GM12878 (cell line): ENCODE results near the gene CTSH. TPM values are rescaled to one million over a fixed set of nuclear protein-coding genes. Genes with fewer than 3 reads are reported as not detected.

Experiments used
- BMI1 ChIP-seq: fragments of 450-650 bp; IDR thresholded peaks from 2 replicates; pipeline ENCODE4 v1.6.1; 2016; ENCODE audit warnings: mild to moderate bottlenecking, moderate library complexity, borderline replicate concordance
- CBX3 ChIP-seq: fragments of 200-600 bp; sonication (generic); IDR thresholded peaks from 2 replicates; pipeline ENCODE4 v1.6.1; 2016; ENCODE audit warnings: low read depth, borderline replicate concordance
- CHD4 ChIP-seq: fragments of 200-600 bp; sonication (generic); IDR thresholded peaks from 2 replicates; pipeline ENCODE4 v1.6.1; 2016; ENCODE audit warnings: mild to moderate bottlenecking
- EED ChIP-seq: sonication (generic); IDR thresholded peaks from 2 replicates; pipeline ENCODE4 v1.6.1; 2016; ENCODE audit warnings: antibody characterized with exemption, low read depth
- EGR1 ChIP-seq, 2 experiments: IDR thresholded peaks; 1 replicate in 1 of 2; 2 replicates in 1 of 2; pipeline ENCODE4 v1.6.1; 2011 to 2012; ENCODE audit warnings: low read depth in 2 of 2, low read length in 2 of 2, borderline replicate concordance in 1 of 2, mild to moderate bottlenecking in 1 of 2, moderate library complexity in 1 of 2
- ESRRA ChIP-seq: IDR thresholded peaks from 2 replicates; pipeline ENCODE4 v1.6.1; 2012; ENCODE audit warnings: mild to moderate bottlenecking, low read length, improper control_type of control experiment
- FOXK2 ChIP-seq: fragments of 450-650 bp; IDR thresholded peaks from 2 replicates; pipeline ENCODE4 v1.6.1; 2017; ENCODE audit warnings: mild to moderate bottlenecking, moderate library complexity
- HDAC2 ChIP-seq: fragments of 200-600 bp; sonication (generic); IDR thresholded peaks from 2 replicates; pipeline ENCODE4 v1.6.1; 2017
- HDGF ChIP-seq: fragments of 450-650 bp; IDR thresholded peaks from 2 replicates; pipeline ENCODE4 v1.6.1; 2016; ENCODE audit warnings: antibody characterized with exemption
- JUNB ChIP-seq: IDR thresholded peaks from 2 replicates; pipeline ENCODE4 v1.6.1; 2016; ENCODE audit warnings: antibody characterized with exemption, mild to moderate bottlenecking
- MTA3 ChIP-seq: IDR thresholded peaks from 2 replicates; pipeline ENCODE4 v1.6.1; 2012; ENCODE audit warnings: low read length, inconsistent platforms, borderline replicate concordance
- MYB ChIP-seq: fragments of 150-350 bp; IDR thresholded peaks from 2 replicates; pipeline ENCODE4 v1.6.1; 2014; ENCODE audit warnings: mild to moderate bottlenecking, low read depth, low read length, borderline replicate concordance
- NBN ChIP-seq: fragments of 450-650 bp; IDR thresholded peaks from 2 replicates; pipeline ENCODE4 v1.6.1; 2016
- NFXL1 ChIP-seq: fragments of 450-650 bp; IDR thresholded peaks from 2 replicates; pipeline ENCODE4 v1.6.1; 2017; ENCODE audit warnings: antibody characterized with exemption, mild to moderate bottlenecking, borderline replicate concordance
- POLR2A ChIP-seq: IDR thresholded peaks from 2 replicates; pipeline ENCODE4 v1.6.1; 2011; ENCODE audit warnings: low read depth, mild to moderate bottlenecking, low read length
- RAD51 ChIP-seq: fragments of 450-650 bp; IDR thresholded peaks from 2 replicates; pipeline ENCODE4 v1.6.1; 2016; ENCODE audit warnings: moderate library complexity, mild to moderate bottlenecking, inconsistent platforms
- RELA ChIP-seq: fragments of 450-650 bp; IDR thresholded peaks from 2 replicates; pipeline ENCODE4 v1.8.0; 2014; ENCODE audit warnings: borderline replicate concordance; ENCODE audit not compliant: partially characterized antibody
- REST ChIP-seq: IDR thresholded peaks from 2 replicates; pipeline ENCODE4 v1.6.1; 2012; ENCODE audit warnings: mild to moderate bottlenecking, low read depth, low read length
- SMAD5 ChIP-seq: IDR thresholded peaks from 2 replicates; pipeline ENCODE4 v1.6.1; 2016; ENCODE audit warnings: antibody characterized with exemption, low read depth
- SP1 ChIP-seq: IDR thresholded peaks from one replicate; pipeline ENCODE4 v1.6.1; 2011; ENCODE audit warnings: low read depth, low read length
- USF2 ChIP-seq: IDR thresholded peaks from 2 replicates; pipeline ENCODE4 v1.6.1; 2011; ENCODE audit warnings: low read depth, low read length, improper control_type of control experiment, borderline replicate concordance
- YBX1 ChIP-seq: fragments of 450-650 bp; IDR thresholded peaks from 2 replicates; pipeline ENCODE4 v1.6.1; 2016; ENCODE audit warnings: antibody characterized with exemption
- ZNF207 ChIP-seq: fragments of 450-650 bp; IDR thresholded peaks from 2 replicates; pipeline ENCODE4 v1.6.1; 2014; ENCODE audit warnings: antibody characterized with exemption, mild to moderate bottlenecking, borderline replicate concordance
- ZNF384 ChIP-seq: IDR thresholded peaks from 2 replicates; pipeline ENCODE4 v1.6.1; 2012; ENCODE audit warnings: low read depth, mild to moderate bottlenecking, low read length, improper control_type of control experiment, borderline replicate concordance
- ZNF687 ChIP-seq: fragments of 450-650 bp; IDR thresholded peaks from 2 replicates; pipeline ENCODE4 v1.6.1; 2017; ENCODE audit warnings: mild to moderate bottlenecking, moderate library complexity
- polyA plus RNA-seq, 11 experiments: library from polyadenylated mRNA; depleted of rRNA in 4 of 11; unstranded in 6 of 11; stranded (reverse) in 5 of 11; fragments of >200 nt; fragmentation: Nextera tagmentation in 4 of 11; fragmentation: Illumina TruSeq in 1 of 11; extraction: Ambion mirVana in 4 of 11; extraction: Trizol in 1 of 11; gene quantifications; 1 replicate in 1 of 11; 2 replicates in 10 of 11; pipeline versions ENCODE4 v1.2.1 to v1.2.3, GENCODE V29; 2011 to 2016; ENCODE audit warnings: inconsistent platforms in 2 of 11, missing spikeins in 2 of 11, low read depth in 1 of 11
- total RNA-seq, 4 experiments: library from RNA; depleted of rRNA in 3 of 4; stranded (reverse); fragments of >200 nt in 3 of 4; fragmentation: Illumina TruSeq in 1 of 4; extraction: Trizol in 1 of 4; gene quantifications; 2 replicates each; pipeline versions ENCODE4 v1.2.1 to v1.2.3, GENCODE V29; 2013 to 2021

CTSH gene
- total and polyA plus RNA-seq, 10 of the 15 experiments (the other 5 are each of a cell fraction or from before 2014, with no cell fraction given), result 30.2 to 1,212 (median 519) TPM

GRCh38 chr15:78944669-78945407 lies at the start of gene CTSH (continued):
- TF ChIP-seq ZNF687 (peak; percentile 91), MYB (no peak), NFXL1 (no peak), EGR1 (IDR thresholded peaks at IDR 0.05; ENCODE audit: borderline replicate concordance in 1 of 2, low read depth in 2 of 2, low read length in 2 of 2) (peak in 1 of 2 experiments; percentile 71; a peak in 2 of 3 replicates), HDAC2 (no peak), RAD51 (no peak), MTA3 (no peak), CBX3 (no peak), BMI1 (no peak), CHD4 (no peak), SMAD5 (peak; percentile 70; the same call in 1 of the 2 replicates), NBN (peak; percentile 61), POLR2A (peak; percentile 91), FOXK2 (no peak), EED (0 out of 2 replicates have a peak, but pooled peaks have one; percentile 24), JUNB (no peak), ZNF384 (no peak), SP1 (no peak), ZNF207 (no peak), HDGF (peak; percentile 13; the same call in 1 of the 2 replicates), USF2 (no peak), YBX1 (no peak), REST (no peak), ESRRA (no peak), RELA (no peak)
